NT2/D1 (cell line): ENCODE results near the gene NRP1.

Source experiments
- DNase-seq: peaks from one replicate; pipeline ENCODE4 v3.0.0-alpha.2; 2011; ENCODE audit warnings: low read depth, low spot score
- H3K27me3 ChIP-seq: 2 replicates; pipeline ENCODE4 v1.6.0; 2011; ENCODE audit warnings: mild to moderate bottlenecking; ENCODE audit not compliant: insufficient read length, insufficient read depth
- H3K36me3 ChIP-seq: 2 replicates; pipeline ENCODE4 v1.6.1; 2011; ENCODE audit warnings: mild to moderate bottlenecking, low read length, mixed read lengths; ENCODE audit not compliant: insufficient read depth, insufficient read length
- H3K4me1 ChIP-seq: 2 replicates; pipeline ENCODE4 v1.5.1; 2011; ENCODE audit not compliant: insufficient read depth, insufficient read length
- H3K4me3 ChIP-seq: 2 replicates; pipeline ENCODE4 v1.5.1; 2011; ENCODE audit warnings: low read depth; ENCODE audit not compliant: insufficient read length
- H3K9ac ChIP-seq: 2 replicates; pipeline ENCODE4 v1.6.0; 2011; ENCODE audit warnings: low read depth; ENCODE audit not compliant: insufficient read length
- H3K9me3 ChIP-seq: 2 replicates; pipeline ENCODE4 v1.5.1; 2011; ENCODE audit warnings: mild to moderate bottlenecking, low read length; ENCODE audit not compliant: insufficient read depth
- SUZ12 ChIP-seq: IDR thresholded peaks from 2 replicates; pipeline ENCODE4 v1.6.1; 2011; ENCODE audit not compliant: insufficient read length, insufficient read depth; ENCODE audit errors: extremely low read depth
- YY1 ChIP-seq: IDR thresholded peaks from 2 replicates; pipeline ENCODE4 v1.6.1; 2011; ENCODE audit not compliant: insufficient read length, insufficient read depth
- ZNF274 ChIP-seq: IDR thresholded peaks from 2 replicates; pipeline ENCODE4 v1.6.1; 2011; ENCODE audit warnings: mild to moderate bottlenecking, low read depth, low read length

NRP1 gene

GRCh38 chr10:33214174-33214573, 120.3 kb downstream of the NRP1 start:
- TF ChIP-seq SUZ12 (no peak), ZNF274 (no peak), YY1 (no peak)
- H3K4me1 ChIP-seq: no peaks in the 10 kb centered on the region

GRCh38 chr10:33212061-33212748, 122.3 kb downstream of the NRP1 start:
- H3K9ac ChIP-seq: no peak overlapping the region
- peaks cover 2% of the 10 kb centered on the region for H3K36me3 ChIP-seq
- no peaks in the 10 kb centered on the region for H3K4me1 ChIP-seq
- no peak for DNase-seq
- H3K4me3 ChIP-seq: no peak overlapping the region
- H3K27me3 ChIP-seq: no peaks in the 10 kb centered on the region
- no peak for TF ChIP-seq YY1
- no peak for TF ChIP-seq ZNF274
- no peak for TF ChIP-seq SUZ12
- no peaks in the 10 kb centered on the region for H3K9me3 ChIP-seq

More at GRCh38 chr10:33214174-33214573, 120.3 kb downstream of the NRP1 start:
- Histone ChIP-seq H3K9me3 (no peaks in the 10 kb centered on the region), H3K36me3 (peaks cover 2% of the 10 kb centered on the region), H3K4me3 (no peak overlapping the region), H3K9ac (no peak overlapping the region), H3K27me3 (no peaks in the 10 kb centered on the region)
- DNase-seq: no peak

GRCh38 chr10:33211106-33211878, 123.2 kb downstream of the NRP1 start:
- H3K27me3 ChIP-seq: no peaks in the 10 kb centered on the region
- peaks cover 2% of the 10 kb centered on the region for H3K36me3 ChIP-seq
- no peak overlapping the region for H3K9ac ChIP-seq
- no peaks in the 10 kb centered on the region for H3K4me1 ChIP-seq
- H3K9me3 ChIP-seq: no peaks in the 10 kb centered on the region
- no peak overlapping the region for H3K4me3 ChIP-seq
- no peak for TF ChIP-seq YY1
- TF ChIP-seq SUZ12: no peak
- TF ChIP-seq ZNF274: no peak
- no peak for DNase-seq

GRCh38 chr10:33209802-33210201, 124.7 kb downstream of the NRP1 start:
- TF ChIP-seq YY1 (no peak), SUZ12 (no peak), ZNF274 (no peak)
- Histone ChIP-seq H3K9me3 (no peaks in the 10 kb centered on the region), H3K27me3 (no peaks in the 10 kb centered on the region), H3K9ac (no peak overlapping the region), H3K4me1 (no peaks in the 10 kb centered on the region), H3K36me3 (peaks cover 2% of the 10 kb centered on the region), H3K4me3 (no peak overlapping the region)
- no peak for DNase-seq

- Histone ChIP-seq H3K4me1 (no peaks in the 10 kb centered on the region), H3K9ac (no peak overlapping the region), H3K36me3 (no peaks in the 10 kb centered on the region), H3K9me3 (no peaks in the 10 kb centered on the region), H3K27me3 (no peaks in the 10 kb centered on the region), H3K4me3 (no peak overlapping the region)
- TF ChIP-seq SUZ12 (no peak), YY1 (no peak), ZNF274 (no peak)
- DNase-seq: no peak
These were observed 126.3 kb downstream of the NRP1 start for GRCh38 chr10:33208166-33208565.

GRCh38 chr10:33204031-33204430, 130.4 kb downstream of the NRP1 start:
- Histone ChIP-seq H3K9ac (no peak overlapping the region), H3K36me3 (no peaks in the 10 kb centered on the region), H3K4me1 (no peaks in the 10 kb centered on the region), H3K4me3 (no peak overlapping the region), H3K27me3 (no peaks in the 10 kb centered on the region), H3K9me3 (no peaks in the 10 kb centered on the region)
- no peak for TF ChIP-seq YY1
- TF ChIP-seq ZNF274: no peak
- no peak for TF ChIP-seq SUZ12
- no peak for DNase-seq

GRCh38 chr10:33201971-33202370, 132.5 kb downstream of the NRP1 start:
- Histone ChIP-seq H3K9me3 (no peaks in the 10 kb centered on the region), H3K4me3 (no peak overlapping the region), H3K9ac (no peak overlapping the region), H3K4me1 (no peaks in the 10 kb centered on the region), H3K36me3 (no peaks in the 10 kb centered on the region), H3K27me3 (no peaks in the 10 kb centered on the region)
- no peak for TF ChIP-seq ZNF274
- TF ChIP-seq YY1: no peak
- TF ChIP-seq SUZ12: no peak
- no peak for DNase-seq
